ENCODE data around the gene KLC1.

The KLC1 gene

DNA sequence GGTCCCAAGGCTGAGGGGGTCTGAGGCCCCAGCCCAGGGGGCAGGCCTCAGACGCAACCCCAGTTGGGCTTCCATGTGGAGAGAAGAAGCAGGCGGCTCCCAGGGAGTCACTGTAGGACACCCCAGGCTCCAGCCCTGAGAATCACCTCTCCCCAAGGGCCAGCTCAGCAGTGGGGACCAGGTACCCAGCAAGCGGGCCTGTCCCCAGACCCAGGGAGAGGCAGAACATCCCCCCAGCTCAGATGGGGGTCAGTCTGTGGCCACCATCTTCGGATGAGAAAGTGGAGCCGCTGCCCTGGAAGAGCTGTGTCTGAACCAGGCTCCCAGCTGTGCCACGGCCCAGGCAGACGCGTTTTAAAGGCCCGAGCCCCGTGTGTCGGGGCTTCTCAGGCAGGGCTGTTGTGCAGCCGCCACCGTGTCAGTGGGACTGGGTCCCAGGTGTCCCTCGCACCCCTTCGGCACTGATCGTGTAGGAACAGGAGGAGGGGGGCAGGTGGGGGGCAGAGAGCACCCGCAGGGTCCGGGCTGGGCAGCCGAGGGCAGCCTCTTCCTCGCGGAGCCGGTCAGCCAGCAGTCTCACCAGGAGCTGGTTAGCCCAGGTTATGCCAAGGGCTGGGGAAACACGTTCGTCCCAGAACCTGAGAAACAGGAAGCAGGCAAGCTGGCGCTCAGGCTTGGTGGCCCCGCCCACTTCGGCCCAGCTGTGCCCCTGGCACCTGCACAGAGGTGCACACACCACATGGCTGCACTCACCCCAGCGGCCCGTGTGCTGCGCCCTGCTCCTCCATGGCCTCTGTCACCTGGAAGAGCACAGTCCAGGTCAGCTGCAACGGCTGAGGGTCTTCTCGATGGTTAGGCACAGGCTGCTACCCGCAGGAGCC, 69.6 kb downstream of the KLC1 start:
- peak in 1 of 42 donors; percentile 5 for DNase-seq

DNA sequence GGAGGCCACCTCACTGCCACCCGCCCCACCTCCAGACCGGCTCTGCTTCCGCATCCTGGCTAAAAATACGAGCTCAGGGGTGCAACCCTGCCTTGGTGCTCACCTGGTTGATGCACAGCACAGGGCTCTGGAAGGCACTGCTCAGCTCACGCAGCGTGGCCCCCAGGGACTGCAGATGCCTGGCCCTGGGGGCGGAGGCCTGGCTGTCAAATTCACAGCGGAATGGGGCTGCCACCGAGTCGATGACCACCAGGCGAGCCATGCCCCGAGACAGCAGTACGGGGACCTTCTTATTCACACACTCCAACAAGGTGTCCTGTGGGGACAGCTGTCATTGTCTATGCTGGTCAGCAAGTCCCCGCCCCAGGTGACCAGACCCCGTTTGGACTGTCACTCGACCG, 70.2 kb downstream of the KLC1 start:
- intact Hi-C loops (cut with DNase I): no loop called here
- no peak for DNase-seq

More for the DNA sequence above, 69.6 kb downstream of the KLC1 start:
- intact Hi-C loops (cut with DNase I): no loop called here

DNA sequence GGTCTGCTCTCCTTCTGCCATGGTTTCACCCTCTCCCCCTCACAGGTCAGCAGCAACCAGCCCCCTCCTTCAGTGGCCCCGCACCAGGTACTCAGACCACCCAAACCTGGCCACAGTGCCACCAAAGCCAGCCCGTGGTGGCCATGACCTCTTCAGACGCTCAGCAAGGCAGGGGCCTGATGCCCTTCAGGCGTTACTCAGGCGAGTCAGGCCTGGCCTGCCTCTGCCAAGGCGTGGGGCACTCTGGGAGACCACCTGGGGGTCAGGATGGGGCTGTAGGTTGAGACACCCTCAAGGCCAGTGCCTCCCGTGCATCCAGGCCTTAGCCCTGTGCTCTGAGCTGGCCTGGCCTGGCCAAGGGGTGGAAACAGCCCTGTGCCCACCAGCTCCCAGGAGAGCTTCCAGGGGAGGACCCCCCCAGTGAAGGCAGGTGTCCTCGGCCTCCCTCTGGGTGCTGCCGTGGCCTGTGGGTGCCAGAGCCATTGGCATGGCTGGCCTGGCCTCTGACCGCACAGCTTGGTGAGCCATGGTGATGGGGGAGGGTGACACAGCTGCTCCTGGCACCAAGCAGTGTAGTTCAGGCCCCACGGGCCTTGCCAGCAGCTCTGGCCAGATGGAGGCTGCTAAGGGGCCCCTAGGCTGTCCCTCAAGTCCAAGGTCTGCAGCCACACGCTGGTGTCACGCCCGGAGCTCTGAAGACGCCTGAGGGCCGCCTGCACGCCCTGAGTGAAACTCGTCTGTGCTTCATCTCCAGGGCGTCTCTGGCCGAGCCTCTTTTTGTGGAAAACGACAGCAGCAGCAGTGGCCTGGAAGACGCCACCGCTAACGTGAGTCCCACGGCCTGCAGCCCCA, 71.1 kb downstream of the KLC1 start:
- intact Hi-C loops (cut with DNase I): loop anchor here (10.0 kb wide), 1 partner anchor 65 kb away; no protein-coding TSS in a partner anchor
- DNase-seq: peak in 41 of 42 donors; percentile 46 to 90 (median 78)

DNA sequence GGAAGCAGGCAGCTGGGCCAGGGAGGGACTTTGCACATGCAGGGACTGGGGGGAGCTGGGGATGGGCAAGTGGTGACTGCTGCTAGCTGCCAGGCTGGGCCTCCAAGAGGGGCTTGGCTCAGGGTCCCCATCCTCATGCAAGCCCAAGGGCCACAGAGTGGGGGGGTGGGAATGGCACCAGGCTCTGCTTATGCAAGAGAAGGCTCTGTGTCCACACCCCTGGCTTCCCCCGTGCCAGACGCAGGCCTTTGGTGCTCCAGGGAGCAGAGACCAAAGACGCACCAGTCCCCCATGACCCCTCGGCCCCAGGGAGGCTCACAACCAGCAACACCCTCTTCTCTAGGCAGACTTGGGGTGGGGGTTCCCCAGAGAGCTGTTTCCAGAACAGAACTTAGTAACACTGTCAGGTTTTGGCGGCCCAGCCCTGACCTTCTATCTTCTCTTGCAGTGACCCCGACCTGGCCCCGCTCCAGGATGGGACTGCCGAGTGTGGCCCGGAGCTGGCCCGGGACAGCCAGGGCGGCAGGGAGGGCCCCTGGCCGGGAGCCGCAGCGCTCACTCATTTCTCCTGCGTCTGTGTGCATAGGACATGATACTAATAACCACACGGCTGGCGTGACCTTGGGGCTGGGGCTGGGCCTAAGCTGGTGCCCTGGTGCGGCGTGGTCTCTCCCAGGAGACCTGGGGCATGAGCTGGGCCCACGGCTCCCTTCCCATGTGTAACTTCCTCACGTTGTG, 71.9 kb downstream of the KLC1 start:
- DNase-seq: peak in 2 of 42 donors; percentile 2 to 17
- intact Hi-C loops (cut with DNase I): loop anchor here (10.0 kb wide), 1 partner anchor 66 kb away; no protein-coding TSS in a partner anchor

DNA sequence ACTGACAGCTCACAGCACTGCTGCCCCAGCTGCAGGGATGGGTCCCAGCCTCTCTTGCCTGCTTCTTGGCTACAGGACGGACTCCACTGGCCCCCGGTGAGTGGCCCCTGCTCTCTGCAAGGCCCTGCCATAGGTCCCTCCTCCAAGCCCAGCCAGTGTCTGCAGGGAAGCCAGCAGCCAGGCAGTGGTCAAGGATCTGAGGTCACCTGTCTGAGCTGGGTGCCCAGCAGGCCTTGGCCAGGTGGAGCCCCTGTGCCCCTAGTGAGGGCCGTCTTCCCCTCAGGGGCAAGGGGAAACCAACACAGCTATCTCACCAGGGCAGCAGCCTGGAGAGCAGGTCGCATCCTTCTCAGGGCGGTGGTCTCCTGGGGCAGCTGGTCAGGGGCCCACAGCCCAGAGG, 73.1 kb downstream of the KLC1 start:
- no peak for DNase-seq
- intact Hi-C loops (cut with DNase I): loop anchor here (10.0 kb wide), 1 partner anchor 67 kb away; no protein-coding TSS in a partner anchor

DNA sequence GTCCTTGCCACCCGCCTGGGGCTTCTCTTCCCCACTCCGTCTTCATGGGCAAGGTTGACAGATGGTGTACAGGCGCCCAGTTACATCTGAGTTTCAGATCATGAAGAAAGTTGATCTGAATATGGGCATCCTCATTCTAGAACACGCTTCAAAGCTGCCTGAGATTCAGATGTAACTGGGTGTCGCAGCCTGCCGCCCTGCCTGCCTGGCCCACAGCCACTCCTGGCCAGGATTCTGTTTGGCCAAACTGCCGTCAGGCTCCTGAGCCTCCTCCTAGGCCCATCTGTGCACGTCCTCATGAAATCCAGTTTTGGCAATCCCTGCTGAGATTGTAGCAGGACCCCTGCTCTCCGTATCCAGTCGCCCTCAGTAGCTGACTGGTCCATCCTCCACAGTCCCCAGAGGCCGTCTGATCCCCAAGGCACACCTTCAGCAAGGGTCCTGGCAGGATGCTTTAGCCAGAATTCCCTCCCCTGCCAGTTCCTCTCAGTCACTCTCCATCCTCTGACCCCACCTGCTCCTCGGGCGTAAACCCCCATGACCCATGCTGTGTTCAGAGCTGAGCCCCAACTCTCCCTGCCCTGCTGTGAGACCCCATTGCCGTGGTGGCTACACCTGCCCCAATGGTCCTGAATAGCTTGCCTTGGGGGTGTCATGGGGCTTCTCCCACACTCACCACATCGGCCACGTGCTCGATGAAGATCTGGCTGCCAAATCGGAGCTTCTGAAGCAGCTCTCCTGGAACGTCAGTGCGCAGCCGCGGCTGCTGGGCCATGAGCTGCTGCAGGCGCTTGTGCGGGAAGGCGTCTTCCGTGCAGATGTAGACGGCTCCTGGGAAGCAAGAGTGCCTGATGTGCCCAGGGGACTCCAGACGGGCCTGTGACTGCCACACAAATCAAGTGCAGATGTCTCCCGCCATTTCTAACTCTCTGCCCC, 73.8 kb downstream of the KLC1 start:
- intact Hi-C loops (cut with DNase I): loop anchor here (10.0 kb wide), 1 partner anchor 68 kb away; no protein-coding TSS in a partner anchor
- DNase-seq: no peak

DNA sequence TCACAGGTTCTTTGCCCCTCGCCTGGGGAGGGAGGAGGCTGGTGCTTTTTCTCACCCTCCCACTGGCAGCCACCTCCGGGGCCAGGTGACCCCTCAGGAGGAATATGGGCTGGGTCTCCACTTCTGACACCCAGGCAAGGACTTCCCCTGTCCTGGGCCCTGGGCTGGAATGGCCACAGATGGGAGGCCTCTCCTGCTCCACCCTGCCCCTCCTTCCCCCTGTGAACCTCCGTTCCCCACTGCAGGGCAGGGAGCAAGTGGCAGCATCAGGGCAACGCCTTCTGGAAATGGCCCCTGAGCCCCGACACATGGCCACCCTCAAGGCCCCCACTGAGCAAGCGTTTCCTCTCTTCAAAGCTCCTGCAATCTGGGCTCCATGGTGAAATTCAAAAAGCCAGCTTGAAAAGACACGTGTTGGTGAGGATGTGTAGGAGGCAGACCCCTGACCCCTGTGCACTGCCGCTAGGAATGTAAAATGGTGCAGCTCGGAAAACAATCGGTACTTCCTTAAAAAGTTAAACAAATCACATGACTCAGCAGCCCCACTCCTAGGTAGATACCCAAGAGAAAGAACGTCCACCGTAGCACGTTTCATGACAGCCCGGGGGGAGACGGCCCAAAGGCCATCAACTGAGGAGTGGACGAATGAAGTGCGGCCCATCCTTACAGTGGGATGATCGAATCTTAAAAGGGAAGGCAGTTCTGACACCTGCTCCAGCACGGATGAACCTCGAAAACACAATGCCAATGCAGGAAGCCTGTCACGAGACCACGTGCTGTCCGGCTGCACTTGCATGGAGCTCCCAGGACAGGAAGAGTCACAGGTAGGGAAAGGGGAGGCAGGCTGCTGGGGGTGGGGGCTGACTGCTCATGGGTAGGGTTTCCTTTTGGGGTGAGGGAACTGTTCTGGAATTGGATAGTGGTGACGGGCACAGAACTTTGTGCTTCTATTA, 74.7 kb downstream of the KLC1 start:
- no peak for DNase-seq
- intact Hi-C loops (cut with DNase I): loop anchor here (10.0 kb wide), 1 partner anchor 69 kb away; no protein-coding TSS in a partner anchor

DNA sequence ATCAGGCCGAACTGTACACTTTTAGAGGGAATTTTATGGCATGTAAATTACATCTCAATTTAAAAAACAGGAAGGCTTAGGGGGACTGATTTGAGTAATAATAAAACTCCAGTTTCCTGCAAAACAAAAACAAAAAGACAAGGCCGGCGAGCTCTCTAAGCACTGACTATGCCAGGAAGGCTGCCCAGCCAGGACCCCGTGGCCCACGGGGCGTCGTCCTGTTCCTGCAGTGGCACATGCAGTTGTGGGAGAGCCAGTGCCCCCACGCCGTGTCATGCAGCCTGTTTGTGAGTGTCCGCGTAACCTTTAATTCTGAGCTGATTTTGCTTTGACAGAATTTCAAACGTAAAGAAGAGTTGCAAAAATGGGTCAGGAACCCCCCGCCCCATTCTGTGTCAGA, 75.7 kb downstream of the KLC1 start:
- no peak for DNase-seq
- intact Hi-C loops (cut with DNase I): loop anchor here (10.0 kb wide), 1 partner anchor 70 kb away; no protein-coding TSS in a partner anchor

DNA sequence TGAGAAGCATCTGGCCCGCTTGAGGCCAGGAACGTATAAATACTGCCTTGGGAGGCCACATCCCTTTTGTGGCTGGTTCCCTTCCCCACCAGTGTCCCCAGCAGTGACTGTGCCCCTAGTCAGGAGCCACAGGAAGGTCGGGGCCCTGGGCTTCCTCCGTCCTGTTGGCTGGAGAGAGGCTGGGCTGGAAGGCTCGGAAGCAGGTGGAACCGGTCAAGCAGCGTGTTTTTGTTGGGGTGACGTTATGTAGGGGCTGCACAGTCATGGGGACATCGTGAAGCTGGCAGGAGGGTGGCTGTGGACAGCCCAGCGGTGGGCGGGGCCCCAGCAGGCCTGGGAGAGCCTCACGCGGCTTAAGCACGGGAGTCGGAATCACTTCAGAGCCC, 76.1 kb downstream of the KLC1 start:
- no peak for DNase-seq
- intact Hi-C loops (cut with DNase I): loop anchor here (10.0 kb wide), 1 partner anchor 70 kb away; no protein-coding TSS in a partner anchor

DNA sequence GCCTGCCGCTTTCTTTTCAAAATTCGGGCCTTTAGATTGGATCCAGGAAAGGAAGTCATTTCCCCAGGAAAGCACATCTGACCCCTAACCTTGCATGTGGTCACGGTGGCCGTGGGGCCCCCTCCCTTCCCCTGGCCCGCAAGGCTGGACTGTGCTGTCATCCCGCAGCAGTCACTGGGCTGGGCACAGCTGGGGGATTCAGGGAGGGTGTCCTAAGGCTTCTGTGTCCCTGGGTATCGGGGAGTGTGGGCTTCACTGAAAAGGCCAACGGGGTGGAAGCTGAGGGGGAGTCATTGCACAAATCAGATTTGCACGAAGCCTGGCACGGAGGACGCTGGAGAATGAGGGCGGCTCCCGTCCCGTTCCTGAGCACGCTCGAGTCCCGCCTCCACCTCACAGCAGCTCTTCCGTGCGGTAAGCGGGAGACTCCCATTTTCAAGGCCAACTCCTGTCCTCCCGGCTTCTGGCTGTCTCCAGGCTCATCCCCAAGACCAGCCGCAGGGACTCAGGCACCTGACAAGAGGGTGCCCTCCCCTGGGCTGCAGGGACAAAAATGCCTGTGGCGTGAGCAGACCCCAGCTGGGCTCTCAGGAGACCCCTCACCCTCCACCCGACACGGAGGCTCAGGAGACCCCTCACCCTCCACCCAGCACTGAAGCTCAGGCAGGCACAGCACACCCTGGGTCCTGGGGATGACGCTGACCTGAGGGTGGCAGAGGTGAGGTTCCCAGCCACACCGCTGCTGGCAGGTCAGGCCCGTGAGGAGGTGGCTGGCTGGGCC, 76.7 kb downstream of the KLC1 start:
- intact Hi-C loops (cut with DNase I): loop anchor here (10.0 kb wide), 1 partner anchor 71 kb away; no protein-coding TSS in a partner anchor
- peak in 3 of 42 donors; percentile 24 to 59 (median 55) for DNase-seq

DNA sequence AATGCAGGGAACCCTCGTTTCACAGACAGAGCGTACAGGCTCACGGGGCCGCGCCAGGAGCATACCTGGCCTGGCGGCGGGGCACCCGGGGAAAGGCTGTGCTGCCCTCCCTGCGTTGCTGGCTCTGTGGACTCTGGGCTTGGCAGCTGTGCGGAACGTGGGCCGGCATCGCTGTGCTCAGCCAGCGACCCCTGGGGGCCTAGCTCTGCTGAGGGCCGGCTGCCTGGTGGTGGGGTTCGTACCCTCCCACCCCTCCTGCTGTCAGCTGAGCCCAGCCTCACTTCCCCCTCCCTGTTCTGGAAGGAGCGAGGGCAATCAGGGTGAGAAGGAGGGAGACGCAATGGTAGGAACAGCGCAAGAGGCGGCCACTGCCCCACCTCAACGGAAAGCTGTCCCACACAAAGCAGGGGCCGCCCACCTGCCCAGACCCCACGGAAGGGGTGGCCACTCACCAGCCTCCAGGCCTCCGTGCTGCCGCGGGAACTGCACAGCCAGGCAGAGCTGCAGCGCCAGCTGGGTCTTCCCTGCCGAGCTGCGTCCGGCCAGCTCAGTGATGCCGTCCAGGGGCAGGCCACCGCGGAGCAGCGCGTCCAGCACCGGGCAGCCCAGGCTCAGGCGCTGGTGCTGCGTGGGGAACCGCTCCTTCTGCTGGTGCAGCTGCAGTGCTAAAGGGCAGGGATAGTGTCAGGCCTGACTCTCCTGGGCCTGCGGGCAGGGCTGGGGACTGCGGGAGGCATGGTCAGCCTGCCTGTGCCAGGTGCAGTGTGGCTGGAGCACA, 77.7 kb downstream of the KLC1 start:
- intact Hi-C loops (cut with DNase I): loop anchor here (10.0 kb wide), 1 partner anchor 72 kb away; no protein-coding TSS in a partner anchor
- no peak for DNase-seq

DNA sequence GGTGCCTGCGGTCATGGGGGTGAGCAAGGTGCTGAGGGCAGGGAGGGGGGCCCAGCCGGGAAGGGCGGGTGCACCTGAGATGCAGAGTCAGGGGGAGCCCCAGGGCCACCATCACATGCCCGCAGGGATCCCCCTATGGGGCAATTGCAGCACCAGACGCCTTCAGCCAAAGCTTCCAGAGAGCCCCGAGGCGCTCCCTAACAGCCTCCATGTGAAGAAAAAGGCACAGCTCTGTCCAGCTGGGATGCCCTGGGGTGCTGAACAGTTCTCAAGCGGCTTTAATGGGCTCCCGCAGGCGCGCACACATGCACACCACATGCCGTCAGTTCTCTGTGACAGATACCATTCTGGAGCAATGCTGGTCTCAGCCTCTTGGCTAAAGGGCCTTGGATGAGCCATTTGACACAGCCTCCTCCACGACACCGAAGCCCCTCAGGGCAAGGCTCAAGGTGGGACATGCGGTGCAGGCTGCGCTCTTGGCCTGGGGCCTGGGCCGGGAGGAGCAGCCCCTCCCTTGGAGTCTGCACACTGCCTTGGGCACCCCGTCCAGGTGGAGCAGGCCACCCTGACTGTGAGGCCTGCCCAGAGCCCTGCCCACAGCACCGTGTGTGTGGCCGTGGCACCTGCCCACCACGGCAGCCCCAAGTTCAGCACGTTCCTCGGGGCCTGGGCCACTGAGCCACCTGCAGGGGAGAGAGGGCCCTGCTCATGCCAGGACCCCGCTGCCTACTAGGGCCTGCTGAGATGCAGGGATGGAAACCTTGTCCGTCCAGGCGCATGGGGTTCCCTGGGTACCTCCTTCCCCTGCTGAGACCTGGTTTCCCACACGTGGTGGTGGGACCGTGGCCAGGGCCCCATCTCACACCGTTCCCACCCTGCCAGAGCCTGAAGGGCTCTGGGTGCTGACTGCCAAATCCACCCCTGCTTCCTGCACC, 78.6 kb downstream of the KLC1 start:
- no peak for DNase-seq
- intact Hi-C loops (cut with DNase I): loop anchor here (10.0 kb wide), 1 partner anchor 73 kb away; no protein-coding TSS in a partner anchor

DNA sequence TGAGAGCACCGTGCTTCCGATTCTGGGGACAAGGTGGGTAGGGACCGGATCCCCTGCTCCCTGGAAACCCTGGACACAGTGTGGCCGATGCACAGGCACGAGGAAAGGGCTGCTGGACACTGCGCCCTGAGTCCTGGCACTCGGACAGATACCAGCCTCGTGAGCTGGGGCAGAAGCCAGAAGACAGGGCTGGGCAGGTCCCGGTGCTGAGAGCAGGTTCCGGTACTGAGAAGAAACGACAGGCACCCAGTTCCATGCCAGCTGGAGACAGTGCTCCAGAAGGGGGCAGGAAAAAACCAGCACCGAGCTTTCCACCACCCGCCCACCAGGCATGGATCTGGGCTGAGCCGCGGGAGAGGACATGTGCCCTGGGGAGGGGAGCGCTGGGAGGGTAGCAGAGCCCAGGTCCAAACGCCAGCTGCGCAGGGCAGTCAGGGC, 79.8 kb downstream of the KLC1 start:
- peak in 23 of 42 donors; percentile 27 to 74 (median 48) for DNase-seq
- intact Hi-C loops (cut with DNase I): loop anchor here (10.0 kb wide), 1 partner anchor 74 kb away; no protein-coding TSS in a partner anchor

DNA sequence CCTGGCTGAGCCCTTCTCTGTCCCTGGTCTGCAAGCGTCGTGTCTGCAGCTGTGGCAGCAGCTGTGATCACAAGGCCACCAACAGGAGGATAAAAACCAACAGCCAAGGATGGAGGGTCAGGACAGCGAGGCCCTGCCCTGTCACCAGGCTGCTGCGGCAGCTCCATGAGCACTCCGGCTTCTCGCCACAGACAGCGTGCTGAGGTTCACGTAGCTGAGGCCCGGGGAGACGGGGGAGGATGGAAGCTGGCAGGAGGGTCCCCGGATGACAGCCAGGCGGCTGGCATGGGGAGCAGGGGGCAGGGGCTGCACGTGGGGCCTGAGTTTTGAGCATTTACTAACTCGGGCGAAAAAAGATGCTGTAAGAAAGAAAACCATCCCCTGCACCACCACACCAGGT, 80.8 kb downstream of the KLC1 start:
- intact Hi-C loops (cut with DNase I): loop anchor here (10.0 kb wide), 2 partner anchors 75 to 135 kb away; no protein-coding TSS in a partner anchor
- DNase-seq: no peak

All from head of caudate nucleus (tissue), 42 donors.